HTR-8/SVneo (cell line): ENCODE measurements around the gene NPPC.
"Not testable (repeated sequence)": the region's sequence is repeated elsewhere in the genome, so short reads cannot be mapped to it uniquely, and the experiment has no call there.

ENCODE experiments used
- DNase-seq: peaks from one replicate; pipeline ENCODE4 v3.0.0; 2011; ENCODE audit warnings: low spot score, mixed read lengths; ENCODE audit not compliant: insufficient read length
- FAIRE-seq: peaks from 2 replicates; lab custom pipeline; 2011; peaks lifted over from hg19 to GRCh38; lab: Jason Lieb, UNC

The NPPC gene

GRCh38 chr2:231923010-231923344 is 3.2 kb downstream of the NPPC start:
- no peak for FAIRE-seq
- no peak for DNase-seq

GRCh38 chr2:231922311-231923009 is 3.7 kb downstream of the NPPC start:
- DNase-seq = no peak
- FAIRE-seq = no peak

GRCh38 chr2:231920795-231921194 is 5.4 kb downstream of the NPPC start:
- FAIRE-seq (no peak), DNase-seq (no peak)

- FAIRE-seq = no peak
- DNase-seq = no peak
Observed at GRCh38 chr2:231920366-231920765, 5.8 kb downstream of the NPPC start.

- FAIRE-seq (no peak), DNase-seq (no peak)
Observed at GRCh38 chr2:231919341-231920035, 6.7 kb downstream of the NPPC start.

- no peak for DNase-seq
- no peak for FAIRE-seq
Observed at GRCh38 chr2:231918501-231919330, 7.5 kb downstream of the NPPC start.

- DNase-seq (no peak), FAIRE-seq (no peak)
Observed at GRCh38 chr2:231917280-231918066, 8.7 kb downstream of the NPPC start.

GRCh38 chr2:231914077-231914690 is 12.0 kb downstream of the NPPC start:
- DNase-seq (no peak), FAIRE-seq (no peak)

GRCh38 chr2:231911381-231911780 is 14.8 kb downstream of the NPPC start:
- FAIRE-seq = no peak

GRCh38 chr2:231910771-231911170 is 15.4 kb downstream of the NPPC start:
- FAIRE-seq = no peak

More at GRCh38 chr2:231911381-231911780, 14.8 kb downstream of the NPPC start:
- no peak for DNase-seq

GRCh38 chr2:231910161-231910560 is 16.0 kb downstream of the NPPC start:
- not testable (repeated sequence) for FAIRE-seq, DNase-seq

More at GRCh38 chr2:231910771-231911170, 15.4 kb downstream of the NPPC start:
- DNase-seq = no peak

- FAIRE-seq (no peak), DNase-seq (no peak)
Observed at GRCh38 chr2:231909631-231910030, 16.6 kb downstream of the NPPC start.

GRCh38 chr2:231908584-231908983 is 17.6 kb downstream of the NPPC start:
- DNase-seq (no peak), FAIRE-seq (no peak)

- DNase-seq = no peak
- no peak for FAIRE-seq
Observed at GRCh38 chr2:231907765-231908164, 18.4 kb downstream of the NPPC start.

- no peak for DNase-seq
- FAIRE-seq = no peak
Observed at GRCh38 chr2:231905026-231905425, 21.2 kb downstream of the NPPC start.

- DNase-seq (no peak), FAIRE-seq (no peak)
Observed at GRCh38 chr2:231904161-231904611, 22.0 kb downstream of the NPPC start.

GRCh38 chr2:231902598-231902997 is 23.6 kb downstream of the NPPC start:
- no peak for FAIRE-seq
- no peak for DNase-seq

- FAIRE-seq (no peak), DNase-seq (no peak)
Observed at GRCh38 chr2:231900972-231901371, 25.2 kb downstream of the NPPC start.

- peak; percentile 82 for FAIRE-seq
Observed at GRCh38 chr2:231900486-231900942, 25.7 kb downstream of the NPPC start.

More at GRCh38 chr2:231900486-231900942, 25.7 kb downstream of the NPPC start:
- DNase-seq = peak; percentile 71
